H9 (cell line): Measurements from ENCODE around the gene ABHD4. TPM values are rescaled to one million over a fixed set of nuclear protein-coding genes. Genes with fewer than 3 reads are reported as not detected.
A peak's percentile ranks its signal among the peaks of the same experiment; 100 is the strongest.

Experiments used
- DNase-seq: peaks from one replicate; pipeline ENCODE4 v3.0.0-alpha.2; 2017
- H2AFZ ChIP-seq: one replicate; pipeline ENCODE4 v1.6.1; 2013; ENCODE audit warnings: mild to moderate bottlenecking, low read length, control low read depth, moderate library complexity
- H2AK5ac ChIP-seq: 2 replicates; pipeline ENCODE4 v1.6.1; 2013; ENCODE audit warnings: low read length, control low read depth, mixed read lengths; ENCODE audit not compliant: insufficient read length
- H2BK120ac ChIP-seq: one replicate; pipeline ENCODE4 v1.6.1; 2013; ENCODE audit warnings: low read depth, mild to moderate bottlenecking, low read length, control low read depth, inconsistent platforms; ENCODE audit not compliant: poor library complexity, severe bottlenecking
- H2BK12ac ChIP-seq: 2 replicates; pipeline ENCODE4 v1.6.1; 2013; ENCODE audit warnings: low read length, control low read depth, mixed read lengths, low read depth; ENCODE audit not compliant: insufficient read length
- H2BK15ac ChIP-seq: 2 replicates; pipeline ENCODE4 v1.6.1; 2013; ENCODE audit warnings: low read depth, low read length, control low read depth
- H2BK20ac ChIP-seq: one replicate; pipeline ENCODE4 v1.6.1; 2013; ENCODE audit warnings: low read depth, mild to moderate bottlenecking, low read length, control low read depth, inconsistent platforms; ENCODE audit not compliant: poor library complexity, severe bottlenecking
- H2BK5ac ChIP-seq: 2 replicates; pipeline ENCODE4 v1.6.1; 2013; ENCODE audit warnings: low read length, control low read depth, mixed read lengths; ENCODE audit not compliant: insufficient read length
- H3K14ac ChIP-seq: 2 replicates; pipeline ENCODE4 v1.6.1; 2013; ENCODE audit warnings: low read length, control low read depth; ENCODE audit not compliant: insufficient read depth
- H3K18ac ChIP-seq: 2 replicates; pipeline ENCODE4 v1.6.1; 2013; ENCODE audit warnings: low read depth, mild to moderate bottlenecking, mixed read lengths, low read length, control low read depth; ENCODE audit not compliant: insufficient read length
- H3K23ac ChIP-seq: 2 replicates; pipeline ENCODE4 v1.6.1; 2013; ENCODE audit warnings: low read length, control low read depth, mixed read lengths, low read depth; ENCODE audit not compliant: insufficient read length
- H3K23me2 ChIP-seq: 2 replicates; pipeline ENCODE4 v1.6.1; 2013; ENCODE audit warnings: low read depth, mild to moderate bottlenecking, mixed read lengths, low read length, control low read depth; ENCODE audit not compliant: insufficient read length, poor library complexity, severe bottlenecking
- H3K27ac ChIP-seq: 2 replicates; pipeline ENCODE4 v1.5.1; 2013; ENCODE audit warnings: low read length, control low read depth, mixed read lengths, low read depth; ENCODE audit not compliant: insufficient read length
- H3K27me3 ChIP-seq: 2 replicates; pipeline ENCODE4 v1.6.1; 2013; ENCODE audit warnings: low read length, control low read depth, inconsistent platforms; ENCODE audit not compliant: insufficient read depth
- H3K4ac ChIP-seq: 2 replicates; pipeline ENCODE4 v1.6.1; 2013; ENCODE audit warnings: low read depth, mild to moderate bottlenecking, control low read depth, inconsistent platforms, low read length, moderate library complexity
- H3K4me1 ChIP-seq: 2 replicates; pipeline ENCODE4 v1.6.1; 2013; ENCODE audit warnings: low read length, control low read depth, inconsistent platforms; ENCODE audit not compliant: insufficient read depth
- H3K4me2 ChIP-seq: 2 replicates; pipeline ENCODE4 v1.6.1; 2013; ENCODE audit warnings: low read length, control low read depth, mixed read lengths; ENCODE audit not compliant: insufficient read length, insufficient read depth
- H3K56ac ChIP-seq: 2 replicates; pipeline ENCODE4 v1.6.1; 2013; ENCODE audit warnings: low read depth, mild to moderate bottlenecking, mixed read lengths, low read length, control low read depth; ENCODE audit not compliant: insufficient read length
- H3K79me1 ChIP-seq: 2 replicates; pipeline ENCODE4 v1.6.1; 2013; ENCODE audit warnings: low read depth, mild to moderate bottlenecking, moderate library complexity, low read length, control low read depth, inconsistent platforms; ENCODE audit not compliant: insufficient read depth, poor library complexity, severe bottlenecking
- H3K79me2 ChIP-seq: 2 replicates; pipeline ENCODE4 v1.6.1; 2013; ENCODE audit warnings: low read length, control low read depth, inconsistent platforms; ENCODE audit not compliant: insufficient read depth
- H3K9ac ChIP-seq: 2 replicates; pipeline ENCODE4 v1.6.1; 2013; ENCODE audit warnings: low read length, control low read depth, mixed read lengths; ENCODE audit not compliant: insufficient read length; ENCODE audit errors: extremely low read depth
- H3K9me3 ChIP-seq: one replicate; pipeline ENCODE4 v1.6.1; 2013; ENCODE audit warnings: low read depth, low read length, inconsistent platforms; ENCODE audit not compliant: control insufficient read depth
- H3T11ph ChIP-seq: one replicate; pipeline ENCODE4 v1.6.1; 2013; ENCODE audit warnings: mild to moderate bottlenecking, low read length, control low read depth, inconsistent platforms
- H4K20me1 ChIP-seq: one replicate; pipeline ENCODE4 v1.6.1; 2013; ENCODE audit not compliant: control insufficient read depth, insufficient read length, insufficient read depth
- H4K5ac ChIP-seq: 2 replicates; pipeline ENCODE4 v1.6.1; 2013; ENCODE audit warnings: low read depth, mild to moderate bottlenecking, mixed read lengths, low read length, control low read depth; ENCODE audit not compliant: insufficient read length
- H4K8ac ChIP-seq: replicated peaks from 2 replicates; pipeline ENCODE4 v1.6.1; 2013; ENCODE audit warnings: low read length, control low read depth, mixed read lengths, low read depth; ENCODE audit not compliant: insufficient read length
- H4K91ac ChIP-seq: 2 replicates; pipeline ENCODE4 v1.6.1; 2013; ENCODE audit warnings: low read depth, mild to moderate bottlenecking, moderate library complexity, mixed read lengths, low read length, control low read depth; ENCODE audit not compliant: insufficient read length
- H3K27ac Mint-ChIP-seq, 3 experiments: 2 replicates in 2 of 3; 3 replicates in 1 of 3; pipeline ENCODE4 v1.8.0; 2020 to 2021; ENCODE audit warnings: mixed read lengths in 3 of 3, mild to moderate bottlenecking in 1 of 3, moderate library complexity in 1 of 3
- H3K27me3 Mint-ChIP-seq: 2 replicates; pipeline ENCODE4 v1.8.0; 2021; ENCODE audit warnings: low read depth, mild to moderate bottlenecking, moderate library complexity, mixed read lengths
- H3K36me3 Mint-ChIP-seq, 3 experiments: 2 replicates in 2 of 3; 3 replicates in 1 of 3; pipeline ENCODE4 v1.8.0; 2020 to 2021; ENCODE audit warnings: low read depth in 3 of 3, mixed read lengths in 3 of 3; ENCODE audit not compliant: insufficient read depth in 1 of 3
- H3K4me1 Mint-ChIP-seq, 2 experiments: 2 replicates each; pipeline ENCODE4 v1.8.0; 2020; ENCODE audit warnings: mixed read lengths in 2 of 2
- H3K4me3 Mint-ChIP-seq, 2 experiments: 2 replicates in 1 of 2; 3 replicates in 1 of 2; pipeline ENCODE4 v1.8.0; 2020 to 2021; ENCODE audit warnings: mild to moderate bottlenecking in 2 of 2, mixed read lengths in 2 of 2, moderate library complexity in 1 of 2
- H3K9me3 Mint-ChIP-seq, 2 experiments: 2 replicates in 1 of 2; 3 replicates in 1 of 2; pipeline ENCODE4 v1.8.0; 2020; ENCODE audit warnings: mild to moderate bottlenecking in 2 of 2, mixed read lengths in 2 of 2, moderate library complexity in 1 of 2
- WGBS: extraction: QIAGEN DNeasy Blood & Tissue Kit; methylation state at CpG from one replicate; pipeline ENCODE4 v1.1.7; 2013; ENCODE audit warnings: missing lambda C conversion rate, low lambda C conversion rate, mixed read lengths; ENCODE audit not compliant: insufficient read length; ENCODE audit errors: extremely low coverage; 5-methylcytosine and 5-hydroxymethylcytosine counted together
- total RNA-seq: library from RNA; stranded (reverse); gene quantifications from 2 replicates; pipeline ENCODE4 v1.2.1, GENCODE V29; 2021
- TF ChIP-seq, protein P1 (sequence below): fragments of 200-600 bp; sonication (generic); conservative IDR thresholded peaks from 3 replicates; pipeline ENCODE4 v1.8.0; 2021; ENCODE audit warnings: antibody characterized with exemption, mild to moderate bottlenecking

ABHD4 gene
- total RNA-seq, 1 experiment from 2014 or later = 21.8 TPM

DNA sequence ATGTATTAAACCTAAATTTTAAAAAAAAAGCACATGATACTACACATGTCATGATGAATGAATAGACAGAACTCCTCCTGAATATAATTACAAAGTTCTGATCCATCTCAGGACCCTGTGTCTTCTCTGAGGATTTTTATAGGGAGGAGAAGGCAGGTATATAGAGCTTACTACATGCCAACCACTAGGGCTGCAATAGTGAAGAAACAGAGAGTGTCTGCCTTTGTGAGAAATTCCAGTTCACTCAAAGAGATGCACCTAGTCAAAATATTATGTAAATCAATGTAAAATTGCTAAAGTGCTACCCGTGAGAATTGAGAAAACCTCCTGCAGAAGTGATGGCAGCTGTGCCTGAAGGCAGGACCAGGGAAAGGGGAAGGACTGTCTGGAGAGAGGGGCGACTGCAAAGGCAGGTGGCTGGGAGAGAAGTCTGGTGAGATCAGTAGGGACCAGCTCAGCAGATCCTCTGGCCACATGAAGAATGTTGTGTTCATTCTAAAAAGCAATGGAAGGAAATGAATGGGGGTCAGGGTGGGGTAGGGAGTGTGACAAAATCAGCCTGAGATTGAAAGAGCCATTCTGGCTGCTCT, 15.1 kb downstream of the ABHD4 start:
- no peaks in the 10 kb centered on the region for H3K27me3 ChIP-seq
- H3K23ac ChIP-seq = no peak overlapping the region
- Mint-ChIP-seq H3K4me1 (peaks cover 13 to 15% of the 10 kb centered on the region in 2 experiments), H3K27ac (peak overlapping the region in 2 of 3 experiments; percentile 22 to 58; a peak in 5 of 7 replicates), H3K4me3 (no peak overlapping the region), H3K9me3 (peaks cover 2 to 3% of the 10 kb centered on the region in 2 experiments; a peak in 2 of 5 replicates), H3K27me3 (no peaks in the 10 kb centered on the region), H3K36me3 (peaks cover 12 to 34% (median 26%) of the 10 kb centered on the region in 3 experiments)
- no peak overlapping the region for H3K14ac ChIP-seq
- no peak overlapping the region for H4K8ac ChIP-seq
- TF ChIP-seq, protein P1, sequence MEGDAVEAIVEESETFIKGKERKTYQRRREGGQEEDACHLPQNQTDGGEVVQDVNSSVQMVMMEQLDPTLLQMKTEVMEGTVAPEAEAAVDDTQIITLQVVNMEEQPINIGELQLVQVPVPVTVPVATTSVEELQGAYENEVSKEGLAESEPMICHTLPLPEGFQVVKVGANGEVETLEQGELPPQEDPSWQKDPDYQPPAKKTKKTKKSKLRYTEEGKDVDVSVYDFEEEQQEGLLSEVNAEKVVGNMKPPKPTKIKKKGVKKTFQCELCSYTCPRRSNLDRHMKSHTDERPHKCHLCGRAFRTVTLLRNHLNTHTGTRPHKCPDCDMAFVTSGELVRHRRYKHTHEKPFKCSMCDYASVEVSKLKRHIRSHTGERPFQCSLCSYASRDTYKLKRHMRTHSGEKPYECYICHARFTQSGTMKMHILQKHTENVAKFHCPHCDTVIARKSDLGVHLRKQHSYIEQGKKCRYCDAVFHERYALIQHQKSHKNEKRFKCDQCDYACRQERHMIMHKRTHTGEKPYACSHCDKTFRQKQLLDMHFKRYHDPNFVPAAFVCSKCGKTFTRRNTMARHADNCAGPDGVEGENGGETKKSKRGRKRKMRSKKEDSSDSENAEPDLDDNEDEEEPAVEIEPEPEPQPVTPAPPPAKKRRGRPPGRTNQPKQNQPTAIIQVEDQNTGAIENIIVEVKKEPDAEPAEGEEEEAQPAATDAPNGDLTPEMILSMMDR = peak; percentile 38; the same call in 1 of the 3 replicates
- H3K79me2 ChIP-seq = no peaks in the 10 kb centered on the region
- no peak overlapping the region for H3K27ac ChIP-seq
- H3K9me3 ChIP-seq = no peaks in the 10 kb centered on the region
- no peak overlapping the region for H3K4me2 ChIP-seq
- H4K20me1 ChIP-seq = no peaks in the 10 kb centered on the region
- H3K4me1 ChIP-seq = peaks cover 3% of the 10 kb centered on the region; the same call in 1 of the 2 replicates
- no peak overlapping the region for H2BK12ac ChIP-seq
- no peak overlapping the region for H3K9ac ChIP-seq
- no peak overlapping the region for H3T11ph ChIP-seq
- H3K79me1 ChIP-seq = no peaks in the 10 kb centered on the region
- no peak overlapping the region for H3K56ac ChIP-seq
- H2BK15ac ChIP-seq = no peak overlapping the region
- H4K91ac ChIP-seq = no peak overlapping the region
- no peak overlapping the region for H4K5ac ChIP-seq
- H2AFZ ChIP-seq = no peak overlapping the region
- no peak for DNase-seq
- no peak overlapping the region for H3K4ac ChIP-seq
- H3K18ac ChIP-seq = no peak overlapping the region
- no peak overlapping the region for H2BK20ac ChIP-seq
- H2BK120ac ChIP-seq = no peak overlapping the region
- H3K23me2 ChIP-seq = no peaks in the 10 kb centered on the region
- H2BK5ac ChIP-seq = no peak overlapping the region
- no peak overlapping the region for H2AK5ac ChIP-seq
- WGBS = no CpG with 5 or more reads among the region's 2 CpGs
